Stimulated activated CD8-positive, alpha-beta memory T cell treated with anti-CD3 and anti-CD28 coated beads, Interleukin-12 subunit alpha, Interleukin-12 subunit beta, amount 100 ng/mL, for 24 hours (primary cell): ENCODE data around the gene TIPIN.
A peak's percentile ranks its signal among the peaks of the same experiment; 100 is the strongest.
"Not testable (repeated sequence)": the region's sequence is repeated elsewhere in the genome, so short reads cannot be mapped to it uniquely, and the experiment has no call there.

Source experiments
- DNase-seq: peaks from one replicate; pipeline ENCODE4 v3.0.0-alpha.2; 2020; ENCODE audit errors: extremely low read depth

TIPIN gene

GRCh38 chr15:66356359-66357236, at the start of gene TIPIN:
Gene TIPIN (minus strand): TSS chr15:66356685. CDS start chr15:66352947, 3,738 bp downstream.
- DNase-seq, result peak; percentile 93

- no peak for DNase-seq
These were observed 49.1 kb upstream of the TIPIN start for GRCh38 chr15:66405615-66406014.

- no peak for DNase-seq
These were observed 48.5 kb upstream of the TIPIN start for GRCh38 chr15:66405007-66405406.

GRCh38 chr15:66404532-66404931, 48.0 kb upstream of the TIPIN start:
- no peak for DNase-seq

GRCh38 chr15:66404122-66404521, 47.6 kb upstream of the TIPIN start:
- DNase-seq, result no peak

GRCh38 chr15:66403323-66403722, 46.8 kb upstream of the TIPIN start:
- no peak for DNase-seq

- no peak for DNase-seq
These were observed 46.3 kb upstream of the TIPIN start for GRCh38 chr15:66402761-66403284.

- no peak for DNase-seq
These were observed 44.9 kb upstream of the TIPIN start for GRCh38 chr15:66401130-66402021.

GRCh38 chr15:66400351-66400774, 43.9 kb upstream of the TIPIN start:
- DNase-seq, result no peak

- no peak for DNase-seq
These were observed 42.8 kb upstream of the TIPIN start for GRCh38 chr15:66399276-66399675.

GRCh38 chr15:66394915-66395314, 38.4 kb upstream of the TIPIN start:
- DNase-seq, result no peak

GRCh38 chr15:66394472-66394871, 38.0 kb upstream of the TIPIN start:
- DNase-seq, result no peak

GRCh38 chr15:66393037-66393436, 36.6 kb upstream of the TIPIN start:
- not testable (repeated sequence) for DNase-seq

GRCh38 chr15:66390678-66391077, 34.2 kb upstream of the TIPIN start:
- DNase-seq, result no peak

- no peak for DNase-seq
These were observed 33.4 kb upstream of the TIPIN start for GRCh38 chr15:66389859-66390381.

- no peak for DNase-seq
These were observed 32.8 kb upstream of the TIPIN start for GRCh38 chr15:66389098-66389858.

GRCh38 chr15:66388576-66388975, 32.1 kb upstream of the TIPIN start:
- DNase-seq, result no peak

GRCh38 chr15:66388043-66388363, 31.5 kb upstream of the TIPIN start:
- no peak for DNase-seq

GRCh38 chr15:66387163-66388042, 30.9 kb upstream of the TIPIN start:
- DNase-seq, result peak; percentile 59
